Adipocyte (in vitro differentiated cells): Measurements from ENCODE around the gene GRIA4.

Experiments used
- DNase-seq: peaks from one replicate; pipeline ENCODE4 v3.0.0-alpha.2; 2015; ENCODE audit warnings: low read depth
- H3K27me3 ChIP-seq: replicated peaks from 2 replicates; pipeline ENCODE4 v1.7.0; 2013; ENCODE audit warnings: mild to moderate bottlenecking, low read length, moderate library complexity; ENCODE audit not compliant: control insufficient read depth, insufficient read depth
- H3K36me3 ChIP-seq: 2 replicates; pipeline ENCODE4 v1.7.0; 2013; ENCODE audit warnings: low read length, mild to moderate bottlenecking, moderate library complexity; ENCODE audit not compliant: control insufficient read depth, insufficient read depth, severe bottlenecking
- H3K4me1 ChIP-seq: 2 replicates; pipeline ENCODE4 v1.7.0; 2013; ENCODE audit warnings: mild to moderate bottlenecking, low read length, moderate library complexity; ENCODE audit not compliant: control insufficient read depth, insufficient read depth
- H3K4me3 ChIP-seq: 2 replicates; pipeline ENCODE4 v1.7.0; 2013; ENCODE audit warnings: mild to moderate bottlenecking, low read length, moderate library complexity
- H3K9ac ChIP-seq: 2 replicates; pipeline ENCODE4 v1.7.0; 2013; ENCODE audit warnings: mild to moderate bottlenecking, low read length, moderate library complexity
- H3K9me3 ChIP-seq: 2 replicates; pipeline ENCODE4 v1.7.0; 2013; ENCODE audit warnings: mild to moderate bottlenecking, low read length, moderate library complexity; ENCODE audit not compliant: control insufficient read depth

GRIA4 gene

GRCh38 chr11:105693075-105693759 is 83.3 kb downstream of the GRIA4 start:
- H3K4me3 ChIP-seq, result no peak overlapping the region
- no peaks in the 10 kb centered on the region for H3K27me3 ChIP-seq
- H3K9ac ChIP-seq, result no peak overlapping the region
- DNase-seq, result no peak
- H3K9me3 ChIP-seq, result no peaks in the 10 kb centered on the region
- H3K4me1 ChIP-seq, result no peaks in the 10 kb centered on the region
- H3K36me3 ChIP-seq, result no peaks in the 10 kb centered on the region

GRCh38 chr11:105696000-105696399 is 86.1 kb downstream of the GRIA4 start:
- Histone ChIP-seq H3K9me3 (no peaks in the 10 kb centered on the region), H3K4me3 (no peak overlapping the region), H3K36me3 (no peaks in the 10 kb centered on the region), H3K27me3 (no peaks in the 10 kb centered on the region), H3K9ac (no peak overlapping the region), H3K4me1 (no peaks in the 10 kb centered on the region)
- no peak for DNase-seq

- Histone ChIP-seq H3K4me1 (no peaks in the 10 kb centered on the region), H3K9ac (no peak overlapping the region), H3K27me3 (no peaks in the 10 kb centered on the region), H3K4me3 (no peak overlapping the region), H3K36me3 (no peaks in the 10 kb centered on the region), H3K9me3 (no peaks in the 10 kb centered on the region)
- no peak for DNase-seq
Measured at GRCh38 chr11:105697291-105697690, 87.4 kb downstream of the GRIA4 start.

- no peak for DNase-seq
- no peak overlapping the region for H3K4me3 ChIP-seq
- H3K9ac ChIP-seq, result no peak overlapping the region
- H3K9me3 ChIP-seq, result no peaks in the 10 kb centered on the region
- no peaks in the 10 kb centered on the region for H3K4me1 ChIP-seq
- H3K27me3 ChIP-seq, result no peaks in the 10 kb centered on the region
- no peaks in the 10 kb centered on the region for H3K36me3 ChIP-seq
Measured at GRCh38 chr11:105699203-105699602, 89.3 kb downstream of the GRIA4 start.

GRCh38 chr11:105700271-105700670 is 90.4 kb downstream of the GRIA4 start:
- Histone ChIP-seq H3K9me3 (no peaks in the 10 kb centered on the region), H3K9ac (no peak overlapping the region), H3K4me3 (no peak overlapping the region), H3K4me1 (no peaks in the 10 kb centered on the region), H3K36me3 (no peaks in the 10 kb centered on the region), H3K27me3 (no peaks in the 10 kb centered on the region)
- no peak for DNase-seq

- Histone ChIP-seq H3K27me3 (no peaks in the 10 kb centered on the region), H3K9me3 (no peaks in the 10 kb centered on the region), H3K36me3 (no peaks in the 10 kb centered on the region), H3K9ac (no peak overlapping the region), H3K4me1 (no peaks in the 10 kb centered on the region), H3K4me3 (no peak overlapping the region)
- DNase-seq, result no peak
Measured at GRCh38 chr11:105701098-105701497, 91.2 kb downstream of the GRIA4 start.

GRCh38 chr11:105705786-105706530 is 96.1 kb downstream of the GRIA4 start:
- DNase-seq, result no peak
- Histone ChIP-seq H3K27me3 (no peaks in the 10 kb centered on the region), H3K36me3 (no peaks in the 10 kb centered on the region), H3K4me1 (no peaks in the 10 kb centered on the region), H3K9me3 (no peaks in the 10 kb centered on the region), H3K9ac (no peak overlapping the region), H3K4me3 (no peak overlapping the region)

- DNase-seq, result no peak
Measured at GRCh38 chr11:105713106-105713505, 103.2 kb downstream of the GRIA4 start.

GRCh38 chr11:105713696-105714095 is 103.8 kb downstream of the GRIA4 start:
- H3K27me3 ChIP-seq, result no peaks in the 10 kb centered on the region
- no peaks in the 10 kb centered on the region for H3K36me3 ChIP-seq
- H3K9me3 ChIP-seq, result no peaks in the 10 kb centered on the region
- DNase-seq, result no peak
- H3K4me1 ChIP-seq, result no peaks in the 10 kb centered on the region
- H3K9ac ChIP-seq, result no peak overlapping the region
- H3K4me3 ChIP-seq, result no peak overlapping the region

More at GRCh38 chr11:105713106-105713505, 103.2 kb downstream of the GRIA4 start:
- Histone ChIP-seq H3K9ac (no peak overlapping the region), H3K4me3 (no peak overlapping the region), H3K4me1 (no peaks in the 10 kb centered on the region), H3K9me3 (no peaks in the 10 kb centered on the region), H3K27me3 (no peaks in the 10 kb centered on the region), H3K36me3 (no peaks in the 10 kb centered on the region)

GRCh38 chr11:105718641-105719040 is 108.8 kb downstream of the GRIA4 start:
- H3K4me1 ChIP-seq, result no peaks in the 10 kb centered on the region
- no peaks in the 10 kb centered on the region for H3K9me3 ChIP-seq
- H3K27me3 ChIP-seq, result no peaks in the 10 kb centered on the region
- no peak overlapping the region for H3K9ac ChIP-seq
- no peak for DNase-seq
- no peak overlapping the region for H3K4me3 ChIP-seq
- no peaks in the 10 kb centered on the region for H3K36me3 ChIP-seq

- no peaks in the 10 kb centered on the region for H3K27me3 ChIP-seq
- no peaks in the 10 kb centered on the region for H3K4me1 ChIP-seq
- H3K9me3 ChIP-seq, result no peaks in the 10 kb centered on the region
- H3K4me3 ChIP-seq, result no peak overlapping the region
- no peak overlapping the region for H3K9ac ChIP-seq
- DNase-seq, result peak; percentile 62
- no peaks in the 10 kb centered on the region for H3K36me3 ChIP-seq
Measured at GRCh38 chr11:105719073-105719822, 109.4 kb downstream of the GRIA4 start.
